GM13976 (cell line): ENCODE results near the gene EIF4EBP2.

Experiments
- DNase-seq: peaks from one replicate; pipeline ENCODE4 v3.0.0; 2012; ENCODE audit warnings: low spot score
- in situ Hi-C: fragments of 300-500 bp; cut with MboI; formaldehyde crosslinking; loops from one replicate; pipeline ENCODE4 v1.12.0; 2022; ENCODE audit warnings: low sequenced_read_pairs, mixed read lengths, inconsistent platforms; ENCODE audit not compliant: unreplicated experiment
- TF ChIP-seq, protein P1 (sequence below): IDR thresholded peaks from 2 replicates; pipeline ENCODE4 v1.5.1; 2012; ENCODE audit warnings: borderline replicate concordance, mild to moderate bottlenecking; ENCODE audit not compliant: insufficient read depth; ENCODE audit errors: extremely low read depth, missing control alignments, control extremely low read depth

Gene EIF4EBP2

DNA sequence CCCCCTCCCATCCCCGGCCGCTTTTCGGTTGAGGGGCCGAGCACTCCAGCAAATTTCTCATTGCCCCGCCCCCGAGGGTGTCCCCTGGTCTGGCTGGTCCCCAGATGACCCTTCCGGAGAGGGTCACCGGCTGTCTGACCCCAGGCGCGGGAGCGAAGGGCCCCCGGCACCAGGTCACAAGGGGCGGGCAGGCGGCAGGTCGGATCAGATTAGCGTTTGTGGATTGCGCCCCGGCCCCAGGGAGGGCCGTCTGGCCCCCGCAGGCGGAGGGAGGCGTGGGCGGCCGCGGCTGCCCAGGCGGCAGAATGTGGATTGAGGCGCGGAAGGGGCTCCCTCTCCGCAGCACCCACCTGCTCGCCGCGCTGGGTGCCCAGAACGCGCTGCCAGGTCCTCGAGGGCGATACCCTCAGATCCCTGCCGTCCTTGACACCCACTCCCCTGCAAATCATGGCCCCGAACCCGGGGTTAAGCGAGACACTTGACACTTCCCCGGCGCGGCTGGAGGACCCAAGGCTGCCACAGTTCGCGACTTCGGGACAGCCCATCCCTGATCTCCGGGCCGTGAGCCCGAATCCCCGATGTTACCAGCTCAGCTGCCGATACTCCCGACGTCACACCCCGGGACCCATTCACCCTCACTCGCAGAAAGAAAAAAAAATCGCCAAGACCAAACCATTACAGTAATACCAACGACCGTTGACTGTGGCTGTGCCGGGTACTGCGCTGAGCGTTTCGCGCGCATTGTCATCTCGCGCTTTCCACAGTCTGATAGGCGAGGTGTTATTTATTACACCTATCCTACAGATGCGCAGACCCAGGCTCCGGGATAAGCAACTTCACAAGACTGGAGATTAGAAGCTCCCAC, 36.6 kb downstream of the EIF4EBP2 start:
- peak; percentile 44 for DNase-seq
- in situ Hi-C loops = no loop called here

DNA sequence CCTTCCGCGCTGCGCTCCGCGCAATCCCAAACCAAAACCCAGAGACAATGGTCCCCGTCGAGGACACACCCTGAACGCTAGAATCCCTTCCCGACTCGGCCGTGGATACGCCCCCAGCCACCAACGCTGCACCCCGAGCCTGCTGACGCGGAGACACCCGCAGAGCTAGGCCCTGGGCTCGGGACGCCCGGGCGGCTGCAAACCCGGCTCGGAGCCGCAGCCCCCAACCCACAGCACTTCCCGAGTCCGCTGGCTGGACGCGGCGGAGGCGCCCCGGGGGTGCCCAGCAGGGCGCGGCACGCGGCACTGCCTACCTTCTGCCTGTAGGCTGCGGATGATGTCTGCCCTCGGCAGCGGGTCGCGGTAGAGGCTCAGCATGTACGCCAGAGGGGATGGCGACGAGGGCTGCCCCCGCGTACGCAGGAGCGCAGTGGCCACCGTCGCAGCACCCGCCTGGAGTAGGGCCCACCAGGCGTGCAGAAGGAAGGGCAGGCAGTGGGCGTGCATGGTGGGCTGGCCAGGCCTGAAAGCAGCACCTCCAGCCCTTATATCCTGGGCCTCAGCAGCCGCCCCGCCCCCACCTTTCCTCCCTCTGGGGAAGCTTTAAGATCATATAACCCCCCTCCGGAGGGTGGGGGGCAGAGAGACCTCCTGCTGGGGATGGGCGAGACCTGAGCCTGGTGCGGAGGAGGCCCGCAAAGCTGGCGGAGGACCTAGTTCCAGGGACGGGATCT, 37.4 kb downstream of the EIF4EBP2 start, which contains the start of gene NODAL:
Gene NODAL, minus strand, starts transcription at position 521 of the 734 bp plus-strand sequence. Its CDS starts 14 bp downstream, at position 507.
- DNase-seq = no peak
- in situ Hi-C loops = no loop called here
- TF ChIP-seq, protein P1, sequence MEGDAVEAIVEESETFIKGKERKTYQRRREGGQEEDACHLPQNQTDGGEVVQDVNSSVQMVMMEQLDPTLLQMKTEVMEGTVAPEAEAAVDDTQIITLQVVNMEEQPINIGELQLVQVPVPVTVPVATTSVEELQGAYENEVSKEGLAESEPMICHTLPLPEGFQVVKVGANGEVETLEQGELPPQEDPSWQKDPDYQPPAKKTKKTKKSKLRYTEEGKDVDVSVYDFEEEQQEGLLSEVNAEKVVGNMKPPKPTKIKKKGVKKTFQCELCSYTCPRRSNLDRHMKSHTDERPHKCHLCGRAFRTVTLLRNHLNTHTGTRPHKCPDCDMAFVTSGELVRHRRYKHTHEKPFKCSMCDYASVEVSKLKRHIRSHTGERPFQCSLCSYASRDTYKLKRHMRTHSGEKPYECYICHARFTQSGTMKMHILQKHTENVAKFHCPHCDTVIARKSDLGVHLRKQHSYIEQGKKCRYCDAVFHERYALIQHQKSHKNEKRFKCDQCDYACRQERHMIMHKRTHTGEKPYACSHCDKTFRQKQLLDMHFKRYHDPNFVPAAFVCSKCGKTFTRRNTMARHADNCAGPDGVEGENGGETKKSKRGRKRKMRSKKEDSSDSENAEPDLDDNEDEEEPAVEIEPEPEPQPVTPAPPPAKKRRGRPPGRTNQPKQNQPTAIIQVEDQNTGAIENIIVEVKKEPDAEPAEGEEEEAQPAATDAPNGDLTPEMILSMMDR = no peak

More for the DNA sequence above, 36.6 kb downstream of the EIF4EBP2 start:
- TF ChIP-seq, protein P1 = no peak

DNA sequence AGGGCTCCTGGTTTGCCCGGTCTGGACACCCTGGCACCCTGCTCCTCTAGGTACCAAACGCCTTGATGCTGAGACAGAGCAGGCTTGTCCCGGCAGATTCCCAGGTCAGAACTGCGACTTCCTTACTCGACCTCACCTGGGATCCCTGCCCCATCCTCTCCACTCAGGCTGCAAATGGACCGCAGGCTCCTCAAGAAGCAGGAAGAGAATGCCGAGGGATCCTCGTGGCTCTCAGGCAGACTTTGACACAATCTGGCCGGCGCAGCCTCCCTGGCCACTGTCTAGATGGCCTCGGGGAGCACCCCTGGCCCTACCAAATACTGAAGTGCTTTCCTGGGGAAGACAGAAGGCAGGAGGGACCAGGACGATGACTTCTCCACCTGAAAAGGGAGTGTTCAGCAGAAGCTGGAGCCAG, 38.0 kb downstream of the EIF4EBP2 start:
- in situ Hi-C loops = no loop called here
- DNase-seq = no peak
- TF ChIP-seq, protein P1 = no peak

DNA sequence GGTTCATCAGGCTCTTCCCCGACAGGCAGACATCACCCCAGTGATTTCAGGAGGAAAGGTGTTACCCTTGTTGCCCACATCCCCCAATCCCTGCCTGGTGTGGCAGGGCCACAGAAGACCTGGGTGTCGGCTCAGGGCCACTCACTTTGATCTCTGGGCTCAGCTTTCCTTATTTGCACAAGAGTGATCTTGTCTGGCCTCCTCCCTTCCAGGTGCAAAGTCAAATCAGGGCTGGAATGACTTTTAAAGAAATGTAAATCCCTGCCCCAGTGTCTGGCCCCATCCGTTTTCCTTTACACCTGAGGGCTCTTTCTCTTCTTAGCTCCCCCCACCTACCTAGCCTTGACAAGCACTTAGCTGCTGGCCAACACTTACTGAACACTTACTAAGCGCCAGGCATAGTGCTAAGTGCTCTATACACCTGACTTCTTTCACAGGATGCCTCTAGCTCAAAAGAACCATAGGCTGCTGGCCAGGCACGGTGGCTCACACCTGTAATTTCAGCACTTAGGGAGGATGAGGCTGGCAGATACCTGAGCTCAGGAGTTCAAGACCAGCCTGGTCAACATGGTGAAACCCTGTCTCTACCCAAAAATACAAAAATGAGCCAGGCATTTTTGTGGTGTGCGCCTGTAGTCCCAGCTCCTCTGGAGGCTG, 38.5 kb downstream of the EIF4EBP2 start:
- TF ChIP-seq, protein P1 = no peak
- no peak for DNase-seq

DNA sequence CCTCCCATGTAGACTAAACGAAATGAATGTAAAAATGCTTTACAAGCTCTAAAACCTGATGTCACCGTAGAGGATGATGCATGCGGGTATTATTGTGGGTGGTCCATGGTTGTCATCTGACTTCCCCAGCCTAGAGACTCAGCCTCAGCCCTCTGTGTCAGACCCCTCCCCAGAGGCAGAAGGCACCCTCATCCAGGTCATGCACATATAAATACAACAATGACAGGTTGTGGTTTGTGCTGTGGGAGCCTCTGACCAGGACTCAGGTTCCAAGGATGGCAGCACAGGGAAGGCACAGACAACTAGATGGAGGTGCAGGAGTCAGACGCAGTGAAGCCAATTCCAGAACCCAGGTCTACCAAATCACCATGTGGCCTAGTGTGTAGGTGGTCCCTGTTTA, 40.8 kb downstream of the EIF4EBP2 start:
- TF ChIP-seq, protein P1 = no peak
- in situ Hi-C loops = no loop called here
- no peak for DNase-seq

More for the DNA sequence above, 38.5 kb downstream of the EIF4EBP2 start:
- in situ Hi-C loops = no loop called here
